Stimulated activated naive CD8-positive, alpha-beta T cell treated with anti-CD3 and anti-CD28 coated beads, Interleukin-15, amount 100 ng/mL, for 72 hours (primary cell): ENCODE data around the gene PATJ.
"Not testable (repeated sequence)": the region's sequence is repeated elsewhere in the genome, so short reads cannot be mapped to it uniquely, and the experiment has no call there.

Experiments
- ATAC-seq: fragments of 150-1000 bp; cut with Tn5 transposase; 2 replicates; pipeline ENCODE4 v1.10.0; 2021; ENCODE audit warnings: mild to moderate bottlenecking, moderate library complexity
- DNase-seq, 2 donors: peaks; one replicate each; pipeline ENCODE4 v3.0.0; 2021 to 2022
- H3K27ac Mint-ChIP-seq, 2 donors: one replicate each; pipeline ENCODE4 v1.8.0; 2022; ENCODE audit warnings: mild to moderate bottlenecking in 2 of 2, mixed read lengths in 2 of 2, moderate library complexity in 2 of 2
- H3K27me3 Mint-ChIP-seq: one replicate; pipeline ENCODE4 v1.8.0; 2022; ENCODE audit warnings: mixed read lengths
- H3K4me1 Mint-ChIP-seq: one replicate; pipeline ENCODE4 v1.8.0; 2022; ENCODE audit warnings: mild to moderate bottlenecking, mixed read lengths
- H3K4me3 Mint-ChIP-seq, 2 donors: one replicate each; pipeline ENCODE4 v1.8.0; 2022; ENCODE audit warnings: mild to moderate bottlenecking in 2 of 2, mixed read lengths in 2 of 2, moderate library complexity in 1 of 2
- H3K9me3 Mint-ChIP-seq, 2 donors: one replicate each; pipeline ENCODE4 v1.8.0; 2022; ENCODE audit warnings: mixed read lengths in 2 of 2

Gene PATJ

DNA sequence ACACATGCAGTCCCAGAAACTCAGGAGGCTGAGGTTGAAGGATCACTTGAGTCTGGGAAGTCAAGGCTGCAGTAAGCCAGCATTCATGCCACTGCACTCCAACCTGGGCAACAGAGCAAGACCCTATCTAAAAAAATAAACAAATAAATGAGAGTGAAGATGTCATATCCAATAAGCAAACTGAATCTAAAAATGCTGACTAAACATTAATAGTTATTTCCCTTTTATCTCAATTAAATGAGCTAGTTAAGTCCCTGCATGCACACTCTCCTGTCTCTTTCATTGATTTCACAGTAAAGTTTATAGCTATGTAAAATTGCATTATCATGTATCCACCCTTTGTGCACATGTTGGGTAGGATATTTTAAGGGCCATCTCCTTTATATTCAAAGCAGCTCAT lies 371.2 kb downstream of the PATJ start:
- no peaks in the 10 kb centered on the region for H3K4me1 Mint-ChIP-seq
- no peak overlapping the region for H3K4me3 Mint-ChIP-seq
- ATAC-seq (no peak), DNase-seq (no peak)
- no peaks in the 10 kb centered on the region for H3K9me3 Mint-ChIP-seq
- no peak overlapping the region for H3K27ac Mint-ChIP-seq
- H3K27me3 Mint-ChIP-seq = no peaks in the 10 kb centered on the region

DNA sequence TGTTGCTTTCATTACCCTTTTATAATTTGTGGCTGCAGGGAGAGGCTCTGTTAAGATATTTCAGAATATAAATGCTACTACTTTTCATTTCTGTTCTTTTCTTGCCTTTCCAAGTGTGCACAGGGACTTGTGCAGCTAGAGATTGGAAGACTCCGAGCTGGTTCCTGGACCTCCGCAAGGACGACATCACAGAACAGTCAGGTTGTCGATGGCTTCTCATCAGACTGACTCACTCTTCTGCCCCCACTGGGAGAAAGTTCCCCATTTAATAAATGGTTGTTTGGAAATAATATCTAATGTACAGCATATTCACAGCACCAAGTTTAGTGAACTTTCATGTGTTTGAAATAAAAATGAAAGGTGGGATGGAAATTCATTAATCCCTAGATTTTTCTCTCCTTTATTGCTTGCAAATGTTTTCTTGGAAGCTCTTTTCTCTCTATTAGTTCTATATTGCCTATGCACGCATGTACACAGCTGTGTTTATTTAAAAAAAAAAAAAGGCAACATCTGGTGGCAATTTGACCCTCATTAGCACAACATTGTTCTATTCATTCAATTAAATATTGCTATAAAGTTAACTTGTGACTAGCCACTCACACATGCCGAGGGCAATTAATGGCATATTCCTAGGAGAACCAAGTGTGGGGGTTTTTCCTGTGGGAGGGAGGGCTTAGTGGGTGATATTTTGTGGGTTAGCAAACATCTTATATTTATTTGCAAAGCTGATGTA lies 374.9 kb downstream of the PATJ start:
- DNase-seq = no peak
- H3K4me3 Mint-ChIP-seq = no peak overlapping the region

GRCh38 chr1:62126579-62127290 lies 384.5 kb downstream of the PATJ start:
- no peak for DNase-seq
- Mint-ChIP-seq H3K4me3 (no peak overlapping the region), H3K27me3 (no peaks in the 10 kb centered on the region), H3K9me3 (no peaks in the 10 kb centered on the region), H3K4me1 (no peaks in the 10 kb centered on the region), H3K27ac (no peak overlapping the region)
- ATAC-seq = no peak

More for the DNA sequence above, 374.9 kb downstream of the PATJ start:
- Mint-ChIP-seq H3K9me3 (no peaks in the 10 kb centered on the region), H3K27ac (no peak overlapping the region), H3K4me1 (no peaks in the 10 kb centered on the region), H3K27me3 (no peaks in the 10 kb centered on the region)
- no peak for ATAC-seq

GRCh38 chr1:62128745-62129144 lies 386.5 kb downstream of the PATJ start:
- Mint-ChIP-seq H3K4me1 (no peaks in the 10 kb centered on the region), H3K9me3 (no peaks in the 10 kb centered on the region), H3K27ac (no peak overlapping the region), H3K27me3 (no peaks in the 10 kb centered on the region), H3K4me3 (no peak overlapping the region)
- no peak for ATAC-seq
- DNase-seq = no peak

DNA sequence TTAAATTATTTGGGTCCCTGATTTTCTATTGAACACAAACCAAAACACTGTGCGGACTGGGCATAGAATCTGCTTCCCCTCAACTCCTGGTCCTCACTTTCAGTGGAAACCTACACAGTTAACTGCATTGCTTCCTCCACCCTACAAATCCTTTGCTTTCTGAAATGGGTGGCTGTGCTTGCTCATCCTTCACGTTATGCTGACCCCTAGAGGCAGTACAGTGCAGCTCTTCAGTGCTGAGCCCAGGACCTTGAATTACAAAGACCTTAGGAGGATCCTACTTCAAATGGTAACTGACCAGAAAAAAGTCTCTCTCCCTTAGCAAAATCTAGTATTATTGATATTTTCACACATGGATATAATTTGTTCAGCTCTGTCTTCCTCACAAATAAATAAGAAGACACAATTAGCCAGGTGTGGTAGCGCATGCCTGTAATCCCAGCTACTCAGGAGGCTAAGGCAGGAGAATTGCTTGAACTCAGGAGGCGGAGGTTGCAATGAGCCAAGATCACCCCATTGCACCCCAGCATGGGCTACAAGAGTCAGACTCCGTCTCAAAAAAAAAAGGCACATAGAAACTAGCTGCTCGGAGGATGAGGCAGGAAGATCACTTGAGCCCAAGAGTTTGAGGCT lies 388.9 kb downstream of the PATJ start:
- H3K4me3 Mint-ChIP-seq = no peak overlapping the region
- peak; percentile 8 to 22 for DNase-seq
- H3K9me3 Mint-ChIP-seq = no peaks in the 10 kb centered on the region
- no peaks in the 10 kb centered on the region for H3K4me1 Mint-ChIP-seq
- ATAC-seq = peak; percentile 88
- no peaks in the 10 kb centered on the region for H3K27me3 Mint-ChIP-seq
- peak overlapping the region in 1 of 2 donors; percentile 12 for H3K27ac Mint-ChIP-seq

DNA sequence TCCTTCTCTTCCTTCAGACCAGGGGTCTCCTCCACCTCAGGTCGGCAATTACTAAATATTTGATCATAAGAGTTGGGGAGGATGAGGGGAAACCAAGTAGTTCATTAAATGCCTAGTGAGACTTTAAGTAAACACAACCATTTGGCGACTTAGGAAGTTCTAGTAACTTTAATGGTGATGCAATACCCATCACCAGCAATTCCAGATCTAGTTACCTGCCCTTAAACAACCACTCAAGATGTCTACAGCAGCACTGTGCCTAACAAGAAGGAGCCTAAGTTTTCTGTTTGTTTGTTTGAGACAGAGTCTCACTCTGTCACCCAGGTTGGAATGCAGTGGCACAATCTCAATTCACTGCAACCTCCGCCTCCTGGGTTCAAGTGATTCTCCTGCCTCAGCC lies 395.7 kb downstream of the PATJ start:
- no peak for DNase-seq
- ATAC-seq = no peak
- no peak overlapping the region for H3K4me3 Mint-ChIP-seq
- no peaks in the 10 kb centered on the region for H3K9me3 Mint-ChIP-seq
- no peaks in the 10 kb centered on the region for H3K4me1 Mint-ChIP-seq
- H3K27me3 Mint-ChIP-seq = no peaks in the 10 kb centered on the region
- H3K27ac Mint-ChIP-seq = peak overlapping the region in 1 of 2 donors; percentile 59

GRCh38 chr1:62139410-62139809 lies 397.1 kb downstream of the PATJ start:
- H3K4me3 Mint-ChIP-seq = no peak overlapping the region
- H3K4me1 Mint-ChIP-seq = no peaks in the 10 kb centered on the region
- H3K27me3 Mint-ChIP-seq = no peaks in the 10 kb centered on the region
- no peaks in the 10 kb centered on the region for H3K9me3 Mint-ChIP-seq
- DNase-seq (no peak), ATAC-seq (no peak)
- H3K27ac Mint-ChIP-seq = peak overlapping the region in 1 of 2 donors; percentile 88

- DNase-seq (no peak), ATAC-seq (no peak)
- no peaks in the 10 kb centered on the region for H3K9me3 Mint-ChIP-seq
- no peak overlapping the region for H3K4me3 Mint-ChIP-seq
- no peaks in the 10 kb centered on the region for H3K27me3 Mint-ChIP-seq
- H3K27ac Mint-ChIP-seq = no peak overlapping the region
- no peaks in the 10 kb centered on the region for H3K4me1 Mint-ChIP-seq
Observed at GRCh38 chr1:62140666-62141065, 398.4 kb downstream of the PATJ start.

DNA sequence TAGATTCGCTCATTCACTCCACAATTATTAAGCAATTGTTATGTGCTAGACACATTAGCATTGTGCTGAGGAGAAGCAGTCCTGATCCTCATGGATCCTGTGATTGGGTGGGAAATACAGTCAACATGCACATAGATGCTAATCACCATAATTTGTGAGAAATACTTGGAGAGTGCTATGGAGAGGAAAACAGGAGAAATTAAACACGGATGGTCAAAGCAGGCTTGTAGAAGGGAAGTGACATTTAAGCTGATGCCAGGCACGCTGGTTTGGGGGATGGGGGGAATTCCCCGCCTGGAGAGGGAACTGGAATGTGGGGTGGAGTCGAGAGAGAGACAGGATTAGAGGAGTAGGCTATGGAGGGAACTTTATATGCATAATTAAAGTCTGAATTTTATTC lies 400.2 kb downstream of the PATJ start:
- DNase-seq (no peak), ATAC-seq (no peak)
- Mint-ChIP-seq H3K9me3 (no peaks in the 10 kb centered on the region), H3K4me1 (no peaks in the 10 kb centered on the region), H3K27ac (peak overlapping the region in 1 of 2 donors; percentile 79), H3K4me3 (no peak overlapping the region), H3K27me3 (no peaks in the 10 kb centered on the region)

- no peak overlapping the region for H3K4me3 Mint-ChIP-seq
- ATAC-seq (no peak), DNase-seq (peak; percentile 23 to 27)
Observed at GRCh38 chr1:62144238-62144831, 402.1 kb downstream of the PATJ start.

DNA sequence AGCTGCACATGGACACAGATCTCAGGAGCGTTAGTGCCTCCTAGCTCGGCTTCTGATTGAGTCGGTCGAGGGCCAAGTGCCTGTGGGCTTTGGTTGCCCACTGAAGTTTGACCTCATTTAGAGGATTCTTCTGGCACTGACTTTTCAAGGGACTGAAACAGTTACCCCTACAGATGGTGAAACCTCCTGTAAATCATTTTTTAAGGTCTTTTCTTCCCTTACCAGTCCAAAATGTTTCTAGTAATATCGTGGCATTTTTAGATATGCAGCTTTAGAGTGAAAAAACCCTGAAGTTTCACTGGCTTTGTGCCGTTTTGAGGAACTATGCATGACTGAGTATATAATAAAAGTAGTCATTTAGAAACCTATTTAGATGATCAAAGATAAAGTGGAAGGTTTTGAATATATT lies 417.7 kb downstream of the PATJ start:
- H3K27me3 Mint-ChIP-seq = no peaks in the 10 kb centered on the region
- no peak overlapping the region for H3K27ac Mint-ChIP-seq

More at GRCh38 chr1:62144238-62144831, 402.1 kb downstream of the PATJ start:
- Mint-ChIP-seq H3K9me3 (no peaks in the 10 kb centered on the region), H3K4me1 (no peaks in the 10 kb centered on the region), H3K27me3 (no peaks in the 10 kb centered on the region), H3K27ac (no peak overlapping the region)

GRCh38 chr1:62161711-62162110 lies 419.4 kb downstream of the PATJ start:
- no peak for DNase-seq
- Mint-ChIP-seq H3K27me3 (no peaks in the 10 kb centered on the region), H3K9me3 (no peaks in the 10 kb centered on the region)

More for the DNA sequence above, 417.7 kb downstream of the PATJ start:
- DNase-seq = no peak
- H3K4me3 Mint-ChIP-seq = no peak overlapping the region
- no peaks in the 10 kb centered on the region for H3K4me1 Mint-ChIP-seq
- no peak for ATAC-seq
- no peaks in the 10 kb centered on the region for H3K9me3 Mint-ChIP-seq

DNA sequence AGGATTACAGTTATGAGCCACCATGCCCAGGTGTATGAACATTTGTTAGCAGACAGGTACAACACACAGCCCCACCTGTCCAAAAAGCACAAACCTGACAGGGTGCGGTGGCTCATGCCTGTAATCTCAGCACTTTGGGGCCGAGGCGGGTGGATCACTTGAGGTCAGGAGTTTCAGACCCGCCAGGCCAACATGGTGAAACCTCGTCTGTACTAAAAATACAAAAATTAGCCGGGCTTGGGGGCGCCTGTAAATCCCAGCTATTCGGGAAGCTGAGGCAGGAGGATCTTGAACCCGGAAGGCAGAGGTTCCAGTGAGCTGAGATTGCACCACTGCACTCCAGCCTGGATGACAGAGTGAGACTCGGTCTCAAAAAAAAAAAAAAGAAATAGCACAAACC lies 428.1 kb downstream of the PATJ start:
- not testable (repeated sequence) for H3K27ac Mint-ChIP-seq, H3K9me3 Mint-ChIP-seq, DNase-seq

More at GRCh38 chr1:62161711-62162110, 419.4 kb downstream of the PATJ start:
- H3K27ac Mint-ChIP-seq = no peak overlapping the region
- no peak overlapping the region for H3K4me3 Mint-ChIP-seq
- no peak for ATAC-seq
- H3K4me1 Mint-ChIP-seq = no peaks in the 10 kb centered on the region

GRCh38 chr1:62175568-62176179 lies 433.4 kb downstream of the PATJ start:
- DNase-seq (peak; percentile 19 to 21), ATAC-seq (no peak)
- Mint-ChIP-seq H3K27me3 (no peaks in the 10 kb centered on the region), H3K9me3 (no peaks in the 10 kb centered on the region), H3K4me1 (no peaks in the 10 kb centered on the region), H3K27ac (no peak overlapping the region), H3K4me3 (no peak overlapping the region)

More for the DNA sequence above, 428.1 kb downstream of the PATJ start:
- H3K4me3 Mint-ChIP-seq, ATAC-seq, H3K4me1 Mint-ChIP-seq, H3K27me3 Mint-ChIP-seq: not testable (repeated sequence)

DNA sequence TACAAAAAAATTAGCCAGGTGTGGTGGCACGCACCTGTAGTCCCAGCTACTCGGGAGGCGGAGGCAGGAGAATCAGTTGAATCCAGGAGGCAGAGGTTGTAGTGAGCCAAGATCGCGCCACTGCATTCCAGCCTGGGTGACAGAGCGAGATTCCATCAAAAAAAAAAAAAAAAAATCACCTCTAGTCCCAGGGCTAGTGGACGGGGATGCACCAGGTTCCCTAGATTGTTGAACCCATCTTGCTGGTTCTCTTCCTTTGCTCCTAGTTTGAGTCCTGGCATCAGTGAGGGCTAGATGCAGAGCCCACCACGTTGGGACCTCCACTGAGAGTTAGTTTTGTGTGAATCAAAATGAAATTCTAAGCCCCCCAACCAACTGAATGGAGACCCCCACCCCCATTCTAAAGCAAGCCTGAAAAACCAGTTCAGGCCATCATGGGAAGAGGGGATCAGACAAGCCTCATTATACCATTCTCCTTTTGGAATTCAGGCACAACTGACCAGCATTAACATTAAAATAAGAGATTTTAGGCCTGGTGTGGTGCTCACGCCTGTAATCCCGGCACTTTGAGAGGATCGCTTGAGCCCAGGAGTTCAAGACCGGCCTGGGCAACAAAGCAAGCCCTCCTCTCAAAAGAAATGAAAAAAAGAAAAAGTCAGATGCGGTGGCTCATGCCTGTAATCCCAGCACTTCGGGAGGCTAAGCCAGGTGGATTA lies 434.5 kb downstream of the PATJ start:
- Mint-ChIP-seq H3K27ac (no peak overlapping the region), H3K9me3 (no peaks in the 10 kb centered on the region), H3K27me3 (no peaks in the 10 kb centered on the region), H3K4me3 (no peak overlapping the region), H3K4me1 (no peaks in the 10 kb centered on the region)
- ATAC-seq (no peak), DNase-seq (no peak)
